AG04449 (cell line): ENCODE data around the gene OBSCN.

Source experiments
- CTCF ChIA-PET: fragments of 350-600 bp; formaldehyde crosslinking; extraction: SDS; loops from one replicate; lab custom pipeline; 2021; ENCODE audit warnings: antibody characterized with exemption; lab: Yijun Ruan, JAX
- POLR2A ChIA-PET: fragments of 400-600, 350-600 bp; formaldehyde crosslinking; extraction: SDS; loops from one replicate; lab custom pipeline; 2020; ENCODE audit warnings: antibody characterized with exemption, inconsistent platforms; lab: Yijun Ruan, JAX
- DNase-seq: peaks from one replicate; pipeline ENCODE4 v3.0.0-alpha.2; 2010; ENCODE audit warnings: low read depth, low spot score
- H3K4me3 ChIP-seq: 2 replicates; pipeline ENCODE4 v1.5.1; 2011; ENCODE audit warnings: low read depth, mild to moderate bottlenecking, control low read depth, low read length
- TF ChIP-seq, protein P1 (sequence below): IDR thresholded peaks from one replicate; pipeline ENCODE4 v1.5.1; 2011; ENCODE audit warnings: mild to moderate bottlenecking, moderate library complexity, low read length, control low read depth, inconsistent platforms; ENCODE audit not compliant: insufficient read depth; ENCODE audit errors: missing control alignments

The OBSCN gene

DNA sequence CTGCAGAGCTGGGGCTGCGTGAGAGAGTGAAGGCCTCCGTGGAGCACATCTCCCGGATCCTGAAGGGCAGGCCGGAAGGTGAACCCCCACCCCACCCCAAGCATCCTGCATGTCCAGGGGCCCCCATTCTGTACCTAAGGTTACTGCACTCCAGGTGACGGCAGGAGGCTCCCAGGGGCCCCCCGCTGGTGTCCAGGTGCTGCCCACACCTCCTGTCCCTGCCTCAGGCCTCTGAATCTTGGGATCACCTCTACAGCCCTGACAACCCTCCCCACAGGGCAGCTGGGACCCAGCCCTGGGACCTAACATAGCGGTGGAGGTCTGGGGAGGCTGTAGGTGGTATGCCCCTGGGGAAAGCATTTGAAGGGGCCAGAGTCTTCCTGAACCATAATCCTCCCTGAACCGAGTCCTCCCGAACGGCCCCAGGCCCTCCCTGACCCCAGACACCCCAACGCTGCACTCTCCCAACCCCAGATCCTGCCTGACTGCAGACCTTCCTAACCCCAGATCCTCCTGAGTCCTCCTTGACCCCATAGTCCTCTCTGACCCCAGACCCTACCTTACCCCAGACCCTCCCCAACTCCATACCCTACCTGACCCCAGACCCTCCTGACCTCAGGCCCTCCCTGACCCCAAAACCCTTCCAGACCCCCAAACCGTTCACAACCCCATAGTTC is 165.3 kb downstream of the OBSCN start:
- DNase-seq, result no peak
- CTCF ChIA-PET, result no interaction called here
- POLR2A ChIA-PET, result no interaction called here
- no peak overlapping the region for H3K4me3 ChIP-seq
- TF ChIP-seq, protein P1, sequence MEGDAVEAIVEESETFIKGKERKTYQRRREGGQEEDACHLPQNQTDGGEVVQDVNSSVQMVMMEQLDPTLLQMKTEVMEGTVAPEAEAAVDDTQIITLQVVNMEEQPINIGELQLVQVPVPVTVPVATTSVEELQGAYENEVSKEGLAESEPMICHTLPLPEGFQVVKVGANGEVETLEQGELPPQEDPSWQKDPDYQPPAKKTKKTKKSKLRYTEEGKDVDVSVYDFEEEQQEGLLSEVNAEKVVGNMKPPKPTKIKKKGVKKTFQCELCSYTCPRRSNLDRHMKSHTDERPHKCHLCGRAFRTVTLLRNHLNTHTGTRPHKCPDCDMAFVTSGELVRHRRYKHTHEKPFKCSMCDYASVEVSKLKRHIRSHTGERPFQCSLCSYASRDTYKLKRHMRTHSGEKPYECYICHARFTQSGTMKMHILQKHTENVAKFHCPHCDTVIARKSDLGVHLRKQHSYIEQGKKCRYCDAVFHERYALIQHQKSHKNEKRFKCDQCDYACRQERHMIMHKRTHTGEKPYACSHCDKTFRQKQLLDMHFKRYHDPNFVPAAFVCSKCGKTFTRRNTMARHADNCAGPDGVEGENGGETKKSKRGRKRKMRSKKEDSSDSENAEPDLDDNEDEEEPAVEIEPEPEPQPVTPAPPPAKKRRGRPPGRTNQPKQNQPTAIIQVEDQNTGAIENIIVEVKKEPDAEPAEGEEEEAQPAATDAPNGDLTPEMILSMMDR, result no peak

DNA sequence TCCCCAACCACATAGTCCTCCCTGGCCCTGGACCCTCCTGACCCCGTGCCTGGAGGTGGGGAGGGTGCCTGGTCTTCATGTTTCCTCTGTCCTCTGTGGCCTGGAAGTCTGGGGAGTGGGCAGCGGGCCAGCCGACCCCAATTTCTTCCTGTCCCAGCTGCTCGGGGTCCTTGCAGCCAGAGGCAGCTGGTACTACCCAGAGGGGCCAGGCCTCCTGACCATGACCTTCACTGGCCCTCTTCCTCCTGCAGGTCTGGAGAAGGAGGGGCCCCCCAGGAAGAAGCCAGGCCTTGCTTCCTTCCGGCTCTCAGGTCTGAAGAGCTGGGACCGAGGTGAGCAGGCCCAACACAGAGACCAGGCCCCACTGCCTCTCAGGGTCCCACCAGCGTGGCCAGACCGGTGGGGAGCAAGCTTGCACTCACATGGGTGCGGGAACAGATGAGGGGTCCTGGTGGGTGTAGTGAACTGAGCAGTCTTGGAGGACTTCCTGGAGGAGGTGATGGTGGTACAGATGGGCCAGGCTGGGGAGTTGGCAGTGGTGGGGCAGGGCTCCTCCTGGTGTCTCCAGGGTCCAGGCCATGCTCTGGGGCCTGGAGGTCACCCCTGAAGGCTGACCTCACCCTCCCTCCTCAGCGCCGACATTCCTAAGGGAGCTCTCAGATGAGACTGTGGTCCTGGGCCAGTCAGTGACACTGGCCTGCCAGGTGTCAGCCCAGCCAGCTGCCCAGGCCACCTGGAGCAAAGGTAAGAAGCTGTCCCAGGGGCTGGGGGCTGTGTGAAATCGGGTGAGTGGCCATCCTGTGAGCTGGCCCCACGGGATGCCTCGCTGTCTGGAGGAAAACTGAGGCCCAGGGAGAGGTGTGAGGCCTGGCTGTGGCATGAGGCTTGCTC is 166.1 kb downstream of the OBSCN start:
- no peak overlapping the region for H3K4me3 ChIP-seq
- POLR2A ChIA-PET, result no interaction called here
- TF ChIP-seq, protein P1, result no peak
- DNase-seq, result no peak
- CTCF ChIA-PET, result interaction anchor here (1.0 kb wide), 1 partner anchor 17 kb away, joined by 3 read pairs; no protein-coding TSS in a partner anchor

DNA sequence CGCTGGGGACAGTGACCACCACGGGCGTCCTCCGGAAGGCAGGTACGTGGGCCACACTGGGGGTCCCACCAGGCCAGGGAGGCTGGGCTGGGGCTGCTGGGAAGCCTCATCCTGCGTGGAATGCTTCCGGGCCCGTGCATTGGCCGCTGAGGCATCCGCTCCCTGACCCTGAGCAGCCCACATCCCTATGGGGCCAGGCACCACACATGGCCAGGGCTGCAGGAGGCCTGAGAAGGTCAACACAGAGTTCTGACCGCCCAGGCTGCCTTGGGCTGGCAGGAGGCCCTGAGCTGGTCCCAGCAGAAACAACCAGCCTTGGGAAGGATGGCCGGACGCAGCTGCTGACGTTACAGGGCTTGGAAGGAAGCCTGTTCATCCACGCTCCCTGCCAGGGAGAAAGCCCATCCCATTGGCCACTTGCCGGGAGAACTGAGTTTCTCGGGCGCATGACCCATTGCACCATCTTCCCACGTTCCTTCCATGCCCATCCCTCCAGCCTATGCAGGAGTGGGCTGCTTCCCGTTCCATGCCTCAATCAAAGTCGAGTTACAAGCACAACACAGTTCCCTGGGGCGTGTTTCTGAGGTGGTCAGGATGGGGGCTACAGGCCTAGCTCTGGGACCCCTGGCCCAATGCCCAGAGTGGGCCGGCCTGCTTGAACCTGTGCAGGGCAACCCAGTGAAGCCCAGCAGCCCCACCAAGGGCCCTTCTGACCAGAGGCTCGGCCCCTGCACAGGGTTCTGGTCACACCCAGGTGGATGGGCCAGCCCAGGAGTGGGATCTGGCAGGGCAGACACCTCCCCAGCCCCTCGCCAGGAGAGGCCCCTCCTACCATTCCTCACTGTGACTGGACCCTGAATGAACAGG is 167.1 kb downstream of the OBSCN start:
- ChIA-PET POLR2A (no interaction called here), CTCF (interaction anchor here (1.0 kb wide), 1 partner anchor 16 kb away, joined by 3 read pairs; no protein-coding TSS in a partner anchor)
- H3K4me3 ChIP-seq, result no peak overlapping the region
- no peak for DNase-seq
- TF ChIP-seq, protein P1, result no peak

DNA sequence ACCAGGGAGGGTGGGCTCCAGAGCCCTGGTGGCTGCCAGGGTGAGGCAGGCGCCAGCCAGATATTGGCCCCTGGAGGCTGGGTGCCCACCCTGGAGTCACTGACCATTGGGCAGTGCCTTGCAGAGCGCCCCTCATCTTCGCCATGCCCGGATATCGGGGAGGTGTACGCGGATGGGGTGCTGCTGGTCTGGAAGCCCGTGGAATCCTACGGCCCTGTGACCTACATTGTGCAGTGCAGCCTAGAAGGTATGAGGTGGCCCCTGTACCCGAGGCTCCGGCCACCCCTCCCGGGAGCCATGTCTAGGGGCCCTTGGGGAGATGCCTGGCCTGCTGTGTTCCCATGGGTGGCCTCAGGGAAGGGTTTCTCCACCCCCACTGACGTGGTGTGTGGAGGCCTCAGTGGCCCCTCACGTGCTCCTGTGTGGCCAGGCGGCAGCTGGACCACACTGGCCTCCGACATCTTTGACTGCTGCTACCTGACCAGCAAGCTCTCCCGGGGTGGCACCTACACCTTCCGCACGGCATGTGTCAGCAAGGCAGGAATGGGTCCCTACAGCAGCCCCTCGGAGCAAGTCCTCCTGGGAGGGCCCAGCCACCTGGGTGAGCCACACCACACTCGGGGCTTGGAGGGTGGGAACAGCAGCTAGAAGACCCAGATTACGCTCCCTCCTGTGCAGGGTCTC is 167.9 kb downstream of the OBSCN start:
- no peak for DNase-seq
- TF ChIP-seq, protein P1, result no peak
- CTCF ChIA-PET, result no interaction called here
- POLR2A ChIA-PET, result no interaction called here
- H3K4me3 ChIP-seq, result no peak overlapping the region

DNA sequence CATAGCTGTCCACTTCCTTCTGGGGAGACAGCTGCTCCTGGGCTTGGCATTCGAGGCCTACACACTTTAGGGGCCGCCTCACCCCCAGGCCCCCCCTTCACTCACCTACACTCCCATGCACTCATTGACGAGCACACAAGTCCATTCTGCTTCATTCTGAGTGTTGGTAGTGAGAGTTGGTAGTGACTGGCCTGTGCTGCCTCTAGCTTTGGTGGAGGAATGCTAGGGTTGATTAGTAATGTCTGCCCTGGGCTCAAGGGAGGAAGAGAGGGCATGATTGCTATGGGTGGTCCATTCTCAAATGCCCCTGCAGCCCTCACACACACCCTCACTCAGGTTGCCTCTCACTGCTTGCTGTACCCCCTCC is 168.4 kb downstream of the OBSCN start:
- ChIA-PET CTCF (no interaction called here), POLR2A (no interaction called here)
- DNase-seq, result no peak
- TF ChIP-seq, protein P1, result no peak
- H3K4me3 ChIP-seq, result no peak overlapping the region
